Activated B cell treated with CpG ODN at 0.5 μM for 24 hours (primary cell): ENCODE measurements around the gene NKAPL. TPM values are rescaled to one million over a fixed set of nuclear protein-coding genes. Genes with fewer than 3 reads are reported as not detected.

ENCODE experiments used
- ATAC-seq: fragments of 200-7000 bp; cut with Tn5 transposase; one replicate; pipeline ENCODE4 v1.10.0; 2021; ENCODE audit warnings: low read depth, mild to moderate bottlenecking, moderate library complexity
- CTCF ChIA-PET: fragments of 350-600 bp; sonication (Branson Sonifier 250); formaldehyde crosslinking; loops from one replicate; lab custom pipeline; 2021; ENCODE audit warnings: antibody characterized with exemption; lab: Charles Lee
- POLR2A ChIA-PET: fragments of 350-600 bp; sonication (Branson Sonifier 250); formaldehyde crosslinking; loops from one replicate; lab custom pipeline; 2021; ENCODE audit warnings: antibody characterized with exemption; lab: Charles Lee
- DNase-seq: peaks from one replicate; pipeline ENCODE4 v3.0.0; 2022
- H3K27ac Mint-ChIP-seq: one replicate; pipeline ENCODE4 v1.8.0; 2020; ENCODE audit warnings: mixed read lengths
- H3K27me3 Mint-ChIP-seq: one replicate; pipeline ENCODE4 v1.8.0; 2021; ENCODE audit warnings: mixed read lengths
- H3K36me3 Mint-ChIP-seq: one replicate; pipeline ENCODE4 v1.8.0; 2021; ENCODE audit warnings: low read depth, mixed read lengths
- H3K4me1 Mint-ChIP-seq: one replicate; pipeline ENCODE4 v1.8.0; 2021; ENCODE audit warnings: mixed read lengths
- H3K4me3 Mint-ChIP-seq: one replicate; pipeline ENCODE4 v1.8.0; 2020; ENCODE audit warnings: mild to moderate bottlenecking, mixed read lengths
- H3K9me3 Mint-ChIP-seq: one replicate; pipeline ENCODE4 v1.8.0; 2020; ENCODE audit warnings: mixed read lengths
- intact Hi-C: fragments of 100-400 bp; cut with micrococcal nuclease; formaldehyde crosslinking; loops from one replicate; pipeline ENCODE4 v1.15.1; 2024
- total RNA-seq: library from RNA; stranded (reverse); gene quantifications from 2 replicates; pipeline ENCODE4 v1.2.3, GENCODE V29; 2022
- TF ChIP-seq, protein P1 (sequence below): fragments of 200-600 bp; IDR thresholded peaks from one replicate; pipeline ENCODE4 v1.8.0; 2022; ENCODE audit warnings: antibody characterized with exemption, mild to moderate bottlenecking

The NKAPL gene
- total RNA-seq, 1 donor from 2014 or later, result 0.35 TPM

DNA sequence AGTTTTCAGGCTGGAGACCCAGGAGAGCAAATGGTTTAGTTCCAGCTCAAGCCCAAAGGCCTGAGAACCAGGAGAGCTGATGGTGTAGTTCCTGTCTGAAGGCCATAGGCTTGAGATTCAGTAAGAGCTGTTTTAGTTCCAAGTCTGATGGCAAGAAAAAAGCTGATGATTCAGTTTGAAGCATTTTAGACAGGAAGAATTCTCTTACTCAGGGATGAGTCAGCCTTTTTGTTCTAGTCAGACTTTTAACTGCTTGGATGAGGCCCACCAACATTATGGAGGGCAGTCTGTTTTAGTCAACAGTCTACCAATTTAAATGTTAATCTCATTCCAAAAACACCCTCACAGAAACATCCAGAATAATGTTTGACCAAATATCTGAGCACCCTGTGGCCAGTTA, 10.4 kb downstream of the NKAPL start:
- H3K27ac Mint-ChIP-seq, result no peak overlapping the region
- TF ChIP-seq, protein P1, sequence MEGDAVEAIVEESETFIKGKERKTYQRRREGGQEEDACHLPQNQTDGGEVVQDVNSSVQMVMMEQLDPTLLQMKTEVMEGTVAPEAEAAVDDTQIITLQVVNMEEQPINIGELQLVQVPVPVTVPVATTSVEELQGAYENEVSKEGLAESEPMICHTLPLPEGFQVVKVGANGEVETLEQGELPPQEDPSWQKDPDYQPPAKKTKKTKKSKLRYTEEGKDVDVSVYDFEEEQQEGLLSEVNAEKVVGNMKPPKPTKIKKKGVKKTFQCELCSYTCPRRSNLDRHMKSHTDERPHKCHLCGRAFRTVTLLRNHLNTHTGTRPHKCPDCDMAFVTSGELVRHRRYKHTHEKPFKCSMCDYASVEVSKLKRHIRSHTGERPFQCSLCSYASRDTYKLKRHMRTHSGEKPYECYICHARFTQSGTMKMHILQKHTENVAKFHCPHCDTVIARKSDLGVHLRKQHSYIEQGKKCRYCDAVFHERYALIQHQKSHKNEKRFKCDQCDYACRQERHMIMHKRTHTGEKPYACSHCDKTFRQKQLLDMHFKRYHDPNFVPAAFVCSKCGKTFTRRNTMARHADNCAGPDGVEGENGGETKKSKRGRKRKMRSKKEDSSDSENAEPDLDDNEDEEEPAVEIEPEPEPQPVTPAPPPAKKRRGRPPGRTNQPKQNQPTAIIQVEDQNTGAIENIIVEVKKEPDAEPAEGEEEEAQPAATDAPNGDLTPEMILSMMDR, result no peak
- POLR2A ChIA-PET, result no interaction called here
- H3K4me1 Mint-ChIP-seq, result peaks cover 10% of the 10 kb centered on the region
- CTCF ChIA-PET, result no interaction called here
- intact Hi-C loops, result loop anchor here (5.0 to 10.0 kb wide), 5 partner anchors 52 to 365 kb away; partner anchors contain the start of genes ZNF165, ZSCAN16 and ZSCAN31
- H3K27me3 Mint-ChIP-seq, result no peaks in the 10 kb centered on the region
- ATAC-seq (no peak), DNase-seq (no peak)
- H3K9me3 Mint-ChIP-seq, result no peaks in the 10 kb centered on the region
- H3K4me3 Mint-ChIP-seq, result no peak overlapping the region
- H3K36me3 Mint-ChIP-seq, result peaks cover 34% of the 10 kb centered on the region

DNA sequence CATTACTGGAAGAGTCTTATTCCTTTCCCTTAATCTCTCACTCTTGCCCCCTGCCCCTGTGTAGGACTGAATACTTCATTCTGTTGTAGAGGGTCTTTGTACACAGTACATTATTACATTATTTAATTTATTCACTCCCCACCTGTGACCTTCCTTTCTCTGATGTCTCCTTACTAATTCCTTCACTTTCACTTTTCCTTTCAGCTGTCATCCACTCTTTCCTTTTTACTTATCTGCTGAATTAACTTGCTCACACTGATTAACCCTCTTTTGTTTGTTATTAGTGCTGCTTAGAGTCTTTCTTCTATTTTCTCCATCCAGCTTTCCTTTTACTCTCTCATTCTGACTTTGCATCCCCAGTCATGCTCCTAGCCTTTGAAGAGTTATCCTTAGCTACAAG, 15.8 kb downstream of the NKAPL start:
- no peak for ATAC-seq

DNA sequence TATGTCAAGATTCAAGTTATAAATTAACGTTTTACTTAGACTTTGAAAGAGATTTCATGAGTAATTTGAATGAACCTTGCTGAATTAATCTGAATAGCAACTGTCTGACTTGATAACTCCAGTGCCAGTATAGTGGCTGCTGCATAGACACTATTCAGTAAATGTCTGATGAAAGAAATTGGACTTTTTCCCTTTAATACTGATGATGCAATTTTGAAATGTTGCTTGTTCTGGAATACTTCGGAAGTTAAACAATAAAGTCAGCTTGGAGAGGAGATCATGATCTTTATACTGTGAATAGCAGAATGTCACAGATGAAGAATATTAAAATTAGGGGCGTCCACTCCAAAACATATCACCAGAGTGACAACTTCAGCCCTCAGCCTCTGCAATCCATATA, 18.6 kb downstream of the NKAPL start:
- Mint-ChIP-seq H3K4me3 (no peak overlapping the region), H3K27ac (no peak overlapping the region), H3K4me1 (peaks cover 12% of the 10 kb centered on the region), H3K27me3 (peaks cover 8% of the 10 kb centered on the region), H3K36me3 (peaks cover 48% of the 10 kb centered on the region), H3K9me3 (no peaks in the 10 kb centered on the region)
- TF ChIP-seq, protein P1, result no peak
- ATAC-seq (no peak), DNase-seq (no peak)
- ChIA-PET POLR2A (no interaction called here), CTCF (no interaction called here)
- intact Hi-C loops, result no loop called here

More for the DNA sequence above, 15.8 kb downstream of the NKAPL start:
- Mint-ChIP-seq H3K4me3 (no peak overlapping the region), H3K36me3 (peaks cover 65% of the 10 kb centered on the region), H3K9me3 (no peaks in the 10 kb centered on the region), H3K27ac (no peak overlapping the region), H3K4me1 (no peaks in the 10 kb centered on the region), H3K27me3 (no peaks in the 10 kb centered on the region)
- ChIA-PET CTCF (no interaction called here), POLR2A (interaction anchor here (0.5 to 0.6 kb wide), 2 partner anchors 87 to 436 kb away, joined by 3 read pairs; a partner anchor contains a TSS)
- TF ChIP-seq, protein P1, result no peak
- intact Hi-C loops, result no loop called here
- no peak for DNase-seq

DNA sequence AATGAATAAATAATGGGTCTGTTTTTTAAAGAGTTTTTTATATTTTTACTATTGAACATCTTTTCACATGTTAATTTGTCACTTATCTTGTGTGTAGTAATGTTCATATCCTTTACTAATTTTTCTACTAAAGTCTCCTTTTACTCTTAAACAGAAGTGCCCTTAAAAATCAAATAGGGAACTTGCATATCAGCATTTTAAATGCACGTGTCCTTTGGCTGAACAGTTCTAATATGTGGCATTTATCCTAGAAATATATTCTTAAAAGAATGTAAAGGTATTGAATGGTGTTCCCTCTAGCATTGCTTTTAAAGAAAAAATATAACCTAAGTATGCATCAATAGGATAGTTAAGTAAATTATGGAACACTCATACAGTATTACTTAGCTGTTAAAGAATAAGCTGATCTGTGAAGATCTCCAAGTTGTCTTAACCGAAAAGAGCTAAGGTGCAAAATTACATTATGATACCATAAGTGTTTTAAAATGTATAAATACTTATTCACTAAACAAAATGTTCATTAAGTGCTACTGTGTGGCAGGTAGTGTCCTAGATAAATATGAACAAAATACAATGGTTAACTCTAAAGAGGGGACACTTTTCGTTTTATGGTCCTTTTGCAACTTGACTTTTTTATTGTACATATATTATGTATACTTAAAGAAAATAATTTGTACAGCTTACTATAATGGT, 21.6 kb downstream of the NKAPL start:
- POLR2A ChIA-PET, result interaction anchor here (0.7 to 1.9 kb wide), 4 partner anchors 14 to 75 kb away, joined by 5 to 8 read pairs (median 5); partner anchors contain the start of genes ZKSCAN3 and ZSCAN26
- no peaks in the 10 kb centered on the region for H3K9me3 Mint-ChIP-seq
- peak overlapping the region; percentile 84 for H3K4me3 Mint-ChIP-seq
- peaks cover 15% of the 10 kb centered on the region for H3K27me3 Mint-ChIP-seq
- peaks cover 18% of the 10 kb centered on the region for H3K36me3 Mint-ChIP-seq
- H3K27ac Mint-ChIP-seq, result no peak overlapping the region
- DNase-seq (no peak), ATAC-seq (no peak)
- TF ChIP-seq, protein P1, result no peak
- intact Hi-C loops, result loop anchor here (1.0 to 2.0 kb wide), 4 partner anchors 13 to 55 kb away; partner anchors contain the start of genes ZKSCAN4, ZSCAN26 and ZSCAN9
- H3K4me1 Mint-ChIP-seq, result peaks cover 12% of the 10 kb centered on the region
- CTCF ChIA-PET, result interaction anchor here (0.5 to 1.3 kb wide), 2 partner anchors 10 to 175 kb away, joined by 3 read pairs; no protein-coding TSS in a partner anchor
